Endothelial cell of umbilical vein (primary cell): ENCODE results near the gene SPATA18.

Source experiments
- CTCF ChIP-seq, 2 donors: IDR thresholded peaks; 1 replicate in 1 of 2; 2 replicates in 1 of 2; pipeline ENCODE4 v1.5.1; 2011; ENCODE audit warnings: low read length in 2 of 2, mild to moderate bottlenecking in 2 of 2, moderate library complexity in 2 of 2, control low read depth in 1 of 2, inconsistent platforms in 1 of 2, low read depth in 1 of 2; ENCODE audit not compliant: insufficient read depth in 1 of 2; ENCODE audit errors: extremely low read depth in 1 of 2
- EZH2 ChIP-seq: IDR thresholded peaks from 2 replicates; pipeline ENCODE4 v1.6.1; 2012; ENCODE audit warnings: borderline replicate concordance, low read depth, mild to moderate bottlenecking, moderate library complexity, low read length, inconsistent platforms; ENCODE audit not compliant: severe bottlenecking
- POLR2A ChIP-seq: IDR thresholded peaks from 2 replicates; pipeline ENCODE4 v1.6.1; 2012; ENCODE audit warnings: low read depth, mild to moderate bottlenecking, control low read depth, low read length
- POLR2AphosphoS5 ChIP-seq: IDR thresholded peaks from 2 replicates; pipeline ENCODE4 v1.6.1; 2012; ENCODE audit warnings: low read depth, mild to moderate bottlenecking, control low read depth, low read length, moderate library complexity; ENCODE audit not compliant: insufficient read depth

DNA sequence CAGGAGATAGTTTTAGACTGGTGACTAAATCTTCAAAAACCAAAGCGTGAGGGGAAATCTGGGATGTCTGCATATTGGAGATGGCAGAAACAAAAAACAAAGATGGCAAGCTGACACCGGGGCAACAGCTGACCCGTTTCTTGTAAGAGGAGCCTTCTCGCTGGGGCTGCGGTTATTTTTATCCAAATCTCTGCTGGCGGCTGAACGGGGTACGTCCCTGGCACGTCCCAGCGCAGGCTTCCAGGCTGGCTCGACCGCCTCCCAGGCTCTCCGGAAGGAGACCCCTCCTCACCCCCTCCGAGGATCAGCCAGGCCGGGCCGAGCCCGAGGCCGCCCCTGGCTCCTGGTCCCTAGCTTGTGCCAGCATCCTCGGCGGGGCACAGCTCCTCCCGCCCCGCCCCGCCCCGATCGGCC is 13.4 kb upstream of the SPATA18 start:
- TF ChIP-seq CTCF (IDR thresholded peaks at IDR 0.05; ENCODE audit: extremely low read depth in 1 of 2, insufficient read depth in 1 of 2, low read depth in 1 of 2, low read length in 2 of 2) (no peak), POLR2AphosphoS5 (no peak), EZH2 (no peak), POLR2A (no peak)
